ENCODE results near the gene ASCL2.

The ASCL2 gene

GRCh38 chr11:2233693-2234455, 36.5 kb downstream of the ASCL2 start:
- no peak for DNase-seq (ENCODE audit: low read depth)

- DNase-seq (ENCODE audit: low read depth) = no peak
These were observed 40.6 kb downstream of the ASCL2 start for GRCh38 chr11:2229713-2230297.

GRCh38 chr11:2224254-2224653, 46.1 kb downstream of the ASCL2 start:
- DNase-seq (ENCODE audit: low read depth) = no peak

DNA sequence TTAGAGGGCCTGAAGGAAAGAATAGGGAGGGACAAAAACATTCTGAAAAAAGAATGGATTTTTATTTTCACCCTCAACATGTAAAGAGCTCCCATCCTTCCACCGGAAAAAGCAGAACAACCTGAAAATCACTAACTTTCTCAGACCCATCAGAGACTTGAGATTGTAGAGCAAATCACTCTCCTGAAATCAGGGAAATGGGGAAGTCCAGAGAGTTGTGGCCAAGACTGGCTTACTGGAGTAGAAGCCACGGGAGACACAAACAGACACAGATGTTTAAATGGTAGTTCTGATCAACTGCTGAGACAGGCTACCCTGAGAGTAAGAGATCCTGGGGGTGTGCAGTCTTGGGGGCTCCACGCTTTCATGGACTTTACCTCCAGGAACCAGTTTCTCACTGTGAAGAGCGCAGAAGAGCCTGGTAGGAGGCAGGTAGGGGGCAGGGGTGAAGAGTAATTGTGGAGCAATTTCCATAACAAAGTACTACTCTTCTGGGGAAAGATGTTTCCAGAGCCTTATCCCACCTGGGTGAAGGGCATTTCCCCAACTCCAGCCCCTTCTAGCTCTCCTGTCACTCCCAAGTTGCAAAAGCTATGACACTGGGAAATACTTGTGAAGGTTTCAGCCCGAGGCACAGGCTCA, 47.1 kb downstream of the ASCL2 start:
- DNase-seq (ENCODE audit: low read depth) = no peak

DNA sequence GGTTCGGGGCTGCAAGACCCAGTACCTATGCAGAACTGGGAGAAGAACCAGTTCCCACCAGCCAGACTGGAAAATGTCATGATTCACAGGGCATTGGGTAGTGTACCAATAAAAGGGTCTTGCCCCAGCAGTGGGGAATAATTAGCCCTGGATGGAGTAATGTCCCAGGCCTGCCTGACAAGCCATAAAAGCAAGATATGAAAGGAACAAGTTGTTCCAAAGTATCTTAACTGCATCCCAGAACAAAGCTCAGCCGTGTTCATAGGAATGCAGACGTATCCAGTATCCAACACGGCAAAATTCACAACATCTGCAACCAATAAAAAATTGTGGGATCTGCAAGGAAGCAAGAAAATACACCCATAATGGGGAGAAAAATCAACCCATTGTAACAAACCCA, 47.9 kb downstream of the ASCL2 start:
- DNase-seq (ENCODE audit: low read depth) = no peak

DNA sequence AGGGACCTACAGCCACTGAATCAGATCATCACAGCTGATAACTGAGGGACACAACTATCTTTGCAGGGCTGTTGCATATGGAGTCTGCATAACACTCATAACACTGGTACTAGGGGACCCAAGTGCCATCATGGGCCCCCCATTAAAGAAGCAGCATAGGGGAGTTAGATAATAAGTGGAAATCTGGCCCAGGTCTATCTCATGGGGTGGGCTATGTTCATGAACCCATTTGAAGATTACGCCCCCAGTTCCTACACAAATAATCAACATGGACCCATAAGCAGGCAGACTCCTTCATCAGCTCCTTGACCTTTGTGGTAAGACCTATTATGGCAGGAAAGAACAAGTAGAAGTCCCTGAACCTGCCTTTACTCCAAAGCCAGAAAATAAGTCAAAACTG, 48.8 kb downstream of the ASCL2 start:
- DNase-seq (ENCODE audit: low read depth) = no peak

DNA sequence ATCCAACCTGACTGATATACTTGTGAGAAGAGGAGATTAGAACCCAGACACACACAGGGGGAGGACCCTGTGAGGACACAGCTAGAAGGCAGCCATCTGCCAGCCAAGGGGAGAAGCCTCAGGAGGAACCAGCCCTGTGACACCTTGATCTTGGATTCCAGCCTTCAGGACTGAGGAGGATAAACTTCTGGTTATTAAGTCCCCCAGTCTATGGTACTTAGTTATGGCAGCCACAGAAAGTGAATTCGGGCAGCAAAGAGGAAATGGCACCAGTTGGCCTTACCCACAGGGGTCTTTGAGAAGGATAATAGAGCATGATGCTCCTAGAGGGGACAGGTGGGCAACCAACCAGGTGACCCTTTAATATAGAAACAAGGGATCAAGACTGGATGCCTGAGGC, 49.4 kb downstream of the ASCL2 start:
- no peak for DNase-seq (ENCODE audit: low read depth)

DNA sequence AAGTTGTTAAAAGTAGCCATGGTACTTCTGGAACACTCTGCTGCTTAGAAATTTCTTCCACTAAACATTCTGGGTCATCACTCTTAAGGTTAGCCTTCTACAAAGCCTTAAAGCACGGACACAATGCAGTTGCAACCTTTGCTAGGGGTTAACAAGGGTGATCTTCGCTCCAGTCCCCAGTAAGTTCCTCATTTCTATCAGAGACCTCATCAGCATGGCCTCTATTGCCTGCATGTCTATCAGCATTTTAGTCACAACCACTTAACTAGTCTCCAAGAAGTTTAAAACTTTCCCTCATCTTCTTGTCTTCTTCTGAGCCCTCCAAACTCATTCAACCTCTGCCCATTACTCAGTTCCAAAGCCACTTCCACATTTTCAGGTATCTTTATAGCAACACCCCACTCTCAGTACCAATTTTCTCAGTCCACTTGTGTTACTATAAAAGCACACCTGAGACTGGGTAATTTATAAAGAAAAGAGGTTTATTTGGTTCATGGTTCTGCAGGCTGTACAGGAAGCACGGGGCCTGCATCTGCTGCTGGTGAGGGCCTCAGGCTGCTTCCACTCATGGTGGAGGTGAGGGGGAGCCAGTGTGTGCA, 50.1 kb downstream of the ASCL2 start:
- no peak for DNase-seq (ENCODE audit: low read depth)

DNA sequence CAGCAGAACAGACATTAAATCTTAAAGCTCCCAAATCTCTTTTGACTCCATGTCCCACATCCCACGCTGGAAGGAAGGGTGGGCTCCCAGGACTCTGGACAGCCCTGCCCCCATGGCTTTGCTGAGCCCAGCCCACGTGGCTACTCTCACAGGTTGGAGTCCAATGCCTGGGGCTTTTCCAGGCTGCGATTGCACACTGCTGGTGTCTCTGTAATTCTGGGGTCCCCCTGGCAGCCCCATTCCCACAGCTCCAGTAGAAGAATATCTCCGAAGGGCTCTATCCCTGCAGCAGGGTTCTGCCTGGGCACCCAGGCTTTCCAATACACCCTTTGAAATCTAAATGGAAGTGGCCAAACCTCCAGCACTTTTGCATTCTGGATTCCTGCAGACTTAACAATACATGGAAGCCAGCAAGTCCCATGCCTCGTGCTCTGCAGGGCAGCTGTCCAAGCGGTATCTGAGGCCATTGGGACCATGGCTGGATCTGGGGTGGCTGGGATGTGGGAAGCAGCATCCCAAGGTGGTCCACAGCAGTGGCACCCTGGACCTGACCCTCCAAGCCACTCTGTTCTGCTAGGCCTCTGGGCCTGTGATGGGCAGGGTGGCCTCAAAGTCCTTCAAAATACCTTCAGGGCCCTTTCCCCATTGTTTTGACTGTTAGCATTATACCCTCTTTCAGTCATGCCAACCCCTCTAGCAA, 50.9 kb downstream of the ASCL2 start:
- no peak for DNase-seq (ENCODE audit: low read depth)

Measured in T follicular helper cell (primary cell).